ENCODE data around the gene HECTD3. TPM values are rescaled to one million over a fixed set of nuclear protein-coding genes. Genes with fewer than 3 reads are reported as not detected.

The HECTD3 gene
- total and polyA plus RNA-seq, 2 of the 4 experiments (the other 2 are of a cell fraction): 12.2 to 39.5 TPM

- no peak overlapping the region for H2AK9ac ChIP-seq (replicated peaks; ENCODE audit: low read depth, low read length, poor library complexity)
- no peak overlapping the region for H2BK120ac ChIP-seq (ENCODE audit: low read depth, low read length)
- H3K4me1 ChIP-seq (ENCODE audit: control insufficient read depth, insufficient read depth, low read length): peaks cover 8% of the 10 kb centered on the region; the same call in 1 of the 2 replicates
- BruUV-seq (replicated peaks): no TSS peak
- no peak overlapping the region for H3K18ac ChIP-seq (ENCODE audit: low read depth, low read length)
- no peak overlapping the region for H4K8ac ChIP-seq (ENCODE audit: low read depth in 2 of 2, low read length in 2 of 2)
- peaks cover 13 to 35% of the 10 kb centered on the region in 2 experiments; a peak in 3 of 4 replicates for H3K79me1 ChIP-seq (ENCODE audit: low read depth in 1 of 2, low read length in 2 of 2)
- H3K9me1 ChIP-seq (ENCODE audit: insufficient read depth, low read length): peaks cover 5% of the 10 kb centered on the region; the same call in 1 of the 2 replicates
- ATAC-seq (ENCODE audit: low read depth) (no peak), DNase-seq (no peak)
- in situ Hi-C loops (cut with MboI; ENCODE audit: low sequenced_read_pairs): no loop called here
- ChIA-PET POLR2A (ENCODE audit: unreplicated experiment) (no interaction called here), CTCF (interaction anchor here (3.9 kb wide), 1 partner anchor 284 kb away, joined by 53 read pairs; no protein-coding TSS in a partner anchor)
- H4K20me1 ChIP-seq (ENCODE audit: insufficient read depth, low read length): peaks cover 3% of the 10 kb centered on the region; the same call in 1 of the 2 replicates
- H2AFZ ChIP-seq (replicated peaks; ENCODE audit: low read length, poor library complexity): no peak overlapping the region
- dilution Hi-C loops (cut with HindIII; ENCODE audit: low sequenced_read_pairs, unreplicated experiment): no loop called here
- no peak overlapping the region for H2BK15ac ChIP-seq (ENCODE audit: low read depth, low read length)
- H3K4me3 ChIP-seq (ENCODE audit: insufficient read depth, low read depth, low read length): no peak overlapping the region
- no peak overlapping the region for H3K14ac ChIP-seq (replicated peaks; ENCODE audit: low read depth, low read length)
- H2BK5ac ChIP-seq (ENCODE audit: low read depth, low read length, poor library complexity, severe bottlenecking): no peak overlapping the region
- H3K9ac ChIP-seq (ENCODE audit: low read depth, low read length): no peak overlapping the region
- no peak for TF ChIP-seq SMC3 (IDR thresholded peaks at IDR 0.05; ENCODE audit: low read depth, low read length)
- TF ChIP-seq USF2 (IDR thresholded peaks at IDR 0.05; ENCODE audit: low read depth, low read length): no peak
- TF ChIP-seq ELK1 (IDR thresholded peaks at IDR 0.05; ENCODE audit: borderline replicate concordance, low read depth, low read length): no peak
- no peak for TF ChIP-seq FOS (IDR thresholded peaks at IDR 0.05; ENCODE audit: low read depth, low read length)
- TF ChIP-seq CTCF (conservative IDR thresholded peaks at IDR 0.05; ENCODE audit: low read depth, low read length): no peak
- no peak for TF ChIP-seq CHD1 (IDR thresholded peaks at IDR 0.05; ENCODE audit: low read depth, low read length)
- TF ChIP-seq RAD21 (IDR thresholded peaks at IDR 0.05; ENCODE audit: low read length): no peak
- no peak for TF ChIP-seq RCOR1 (IDR thresholded peaks at IDR 0.05; ENCODE audit: insufficient replicate concordance, low read length)
- TF ChIP-seq NFE2L2 (IDR thresholded peaks at IDR 0.05; ENCODE audit: low read depth, low read length): no peak
- no peak for TF ChIP-seq POLR2A (IDR thresholded peaks at IDR 0.05; ENCODE audit: low read depth, low read length)
- TF ChIP-seq RFX5 (IDR thresholded peaks at IDR 0.05; ENCODE audit: low read depth, low read length): no peak
- TF ChIP-seq MAZ (IDR thresholded peaks at IDR 0.05; ENCODE audit: borderline replicate concordance, low read depth, low read length): no peak
- TF ChIP-seq CEBPB (IDR thresholded peaks at IDR 0.05; ENCODE audit: low read depth, low read length): no peak
- no peak for TF ChIP-seq MXI1 (IDR thresholded peaks at IDR 0.05; ENCODE audit: borderline replicate concordance, low read depth, low read length)
- no peak for TF ChIP-seq BHLHE40 (IDR thresholded peaks at IDR 0.05; ENCODE audit: low read depth, low read length)
- no peak for TF ChIP-seq MAFK (IDR thresholded peaks at IDR 0.05; ENCODE audit: low read depth, low read length)
- no peak overlapping the region for H3K4me2 ChIP-seq (ENCODE audit: low read depth, low read length)
- H3K9me3 ChIP-seq (ENCODE audit: control insufficient read depth, insufficient read depth, low read length): no peaks in the 10 kb centered on the region
- H2BK20ac ChIP-seq (ENCODE audit: low read depth, low read length): no peak overlapping the region
- H3K27ac ChIP-seq (ENCODE audit: insufficient read depth, low read length): no peak overlapping the region
- H3K27me3 ChIP-seq (ENCODE audit: control insufficient read depth, insufficient read depth, low read length): peaks cover 1% of the 10 kb centered on the region; the same call in 1 of the 2 replicates
- WGBS, 2 experiments (ENCODE audit: extremely low coverage in 2 of 2, insufficient read length in 1 of 2): no CpG with 5 or more reads among the region's 2 CpGs
- intact Hi-C loops (cut with micrococcal nuclease): no loop called here
- no peak overlapping the region for H3K4ac ChIP-seq (ENCODE audit: low read depth, low read length)
- H4K91ac ChIP-seq (ENCODE audit: insufficient read depth, low read depth, low read length): no peak overlapping the region
- H3K56ac ChIP-seq (ENCODE audit: extremely low read depth, insufficient read depth, low read length): no peak overlapping the region
- H3K36me3 ChIP-seq (ENCODE audit: control insufficient read depth, insufficient read depth, low read length): peaks cover 9% of the 10 kb centered on the region; the same call in 1 of the 2 replicates
- no peak overlapping the region for H2AK5ac ChIP-seq (ENCODE audit: low read depth, low read length)
- no peak overlapping the region for H3K23ac ChIP-seq (ENCODE audit: low read depth, low read length)
- H4K5ac ChIP-seq (ENCODE audit: low read depth, low read length): no peak overlapping the region
Observed at GRCh38 chr1:45016090-45016697, 5.1 kb upstream of the HECTD3 start.

Measured in IMR-90 (cell line).